ENCODE measurements around the gene POU2F3.
A peak's percentile ranks its signal among the peaks of the same experiment; 100 is the strongest.

The POU2F3 gene

DNA sequence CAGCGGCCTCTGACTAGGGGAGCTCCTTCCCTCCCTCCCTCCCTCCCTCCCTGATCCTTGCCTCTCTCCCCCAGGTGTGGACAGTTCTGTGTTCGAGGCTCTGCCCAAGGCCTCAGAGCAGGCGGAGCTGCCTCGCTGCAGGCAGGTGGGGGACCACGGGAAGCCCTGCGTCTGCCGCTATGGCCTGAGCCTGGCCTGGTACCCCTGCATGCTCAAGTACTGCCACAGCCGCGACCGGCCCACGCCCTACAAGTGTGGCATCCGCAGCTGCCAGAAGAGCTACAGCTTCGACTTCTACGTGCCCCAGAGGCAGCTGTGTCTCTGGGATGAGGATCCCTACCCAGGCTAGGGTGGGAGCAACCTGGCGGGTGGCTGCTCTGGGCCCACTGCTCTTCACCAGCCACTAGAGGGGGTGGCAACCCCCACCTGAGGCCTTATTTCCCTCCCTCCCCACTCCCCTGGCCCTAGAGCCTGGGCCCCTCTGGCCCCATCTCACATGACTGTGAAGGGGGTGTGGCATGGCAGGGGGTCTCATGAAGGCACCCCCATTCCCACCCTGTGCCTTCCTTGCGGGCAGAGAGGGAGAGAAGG lies 11.1 kb upstream of the POU2F3 start:
- no peaks in the 10 kb centered on the region for H3K9me3 ChIP-seq (ENCODE audit: control insufficient read depth, insufficient read depth, low read depth, low read length)
- H3K9ac ChIP-seq (ENCODE audit: low read length), result no peak overlapping the region
- no peak overlapping the region for H3K27ac ChIP-seq (ENCODE audit: low read depth, low read length)
- H3K4me3 ChIP-seq (ENCODE audit: low read depth, low read length), result no peak overlapping the region
- H3K36me3 ChIP-seq (ENCODE audit: control insufficient read depth, insufficient read depth, low read length), result no peaks in the 10 kb centered on the region
- H3K27me3 ChIP-seq (ENCODE audit: control insufficient read depth, insufficient read depth, low read length), result peaks cover 17% of the 10 kb centered on the region
- H3K4me1 ChIP-seq (ENCODE audit: control insufficient read depth, insufficient read depth, low read length), result peaks cover 14% of the 10 kb centered on the region

DNA sequence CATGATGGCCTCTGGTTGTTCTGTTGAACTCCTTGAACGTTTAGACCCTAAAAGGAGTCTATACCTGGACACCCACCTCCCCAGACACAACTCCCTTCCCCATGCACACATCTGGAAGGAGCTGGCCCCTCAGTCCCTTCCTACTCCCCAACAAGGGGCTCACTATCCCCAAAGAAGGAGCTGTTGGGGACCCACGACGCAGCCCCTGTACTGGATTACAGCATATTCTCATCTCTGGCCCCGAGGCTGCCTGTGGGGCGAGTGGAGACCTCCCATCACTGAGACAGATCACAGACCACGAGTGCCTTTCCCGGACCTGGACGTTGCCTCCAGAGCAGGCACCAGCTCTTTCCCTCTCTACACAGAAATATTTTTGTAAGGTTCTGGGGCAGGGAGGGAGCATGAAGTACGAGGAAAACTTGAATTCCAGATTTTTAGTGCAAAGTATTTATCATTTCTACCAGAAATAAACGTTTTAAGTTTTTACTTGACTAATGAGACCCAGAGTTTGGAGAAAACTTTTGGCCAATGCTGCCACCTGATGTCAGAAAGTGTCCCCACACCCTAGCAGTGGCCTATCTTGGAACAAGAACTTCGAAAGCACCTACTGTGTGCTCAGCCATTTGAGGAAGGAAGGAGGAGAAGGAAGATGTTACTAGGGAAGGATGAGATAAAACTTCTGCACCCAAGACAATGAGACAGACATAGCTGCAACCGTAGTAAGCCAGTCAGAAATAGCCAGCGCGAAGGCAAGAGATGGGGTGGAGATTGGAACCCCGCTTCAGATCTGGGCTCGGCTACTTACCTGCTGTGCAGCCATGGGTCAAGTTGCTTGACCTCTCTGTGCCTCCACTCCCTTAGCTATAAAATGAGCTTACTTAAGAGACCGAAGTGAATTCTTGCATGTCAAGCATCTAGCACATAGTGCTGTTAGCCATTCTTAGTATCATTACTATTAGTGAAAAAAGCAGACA lies 10.2 kb upstream of the POU2F3 start:
- Histone ChIP-seq H3K4me3 (ENCODE audit: low read depth, low read length) (no peak overlapping the region), H3K27ac (ENCODE audit: low read depth, low read length) (no peak overlapping the region), H3K9me3 (ENCODE audit: control insufficient read depth, insufficient read depth, low read depth, low read length) (no peaks in the 10 kb centered on the region), H3K4me1 (ENCODE audit: control insufficient read depth, insufficient read depth, low read length) (peaks cover 10% of the 10 kb centered on the region), H3K9ac (ENCODE audit: low read length) (no peak overlapping the region), H3K27me3 (ENCODE audit: control insufficient read depth, insufficient read depth, low read length) (peaks cover 16% of the 10 kb centered on the region; the same call in 1 of the 2 replicates), H3K36me3 (ENCODE audit: control insufficient read depth, insufficient read depth, low read length) (no peaks in the 10 kb centered on the region)

DNA sequence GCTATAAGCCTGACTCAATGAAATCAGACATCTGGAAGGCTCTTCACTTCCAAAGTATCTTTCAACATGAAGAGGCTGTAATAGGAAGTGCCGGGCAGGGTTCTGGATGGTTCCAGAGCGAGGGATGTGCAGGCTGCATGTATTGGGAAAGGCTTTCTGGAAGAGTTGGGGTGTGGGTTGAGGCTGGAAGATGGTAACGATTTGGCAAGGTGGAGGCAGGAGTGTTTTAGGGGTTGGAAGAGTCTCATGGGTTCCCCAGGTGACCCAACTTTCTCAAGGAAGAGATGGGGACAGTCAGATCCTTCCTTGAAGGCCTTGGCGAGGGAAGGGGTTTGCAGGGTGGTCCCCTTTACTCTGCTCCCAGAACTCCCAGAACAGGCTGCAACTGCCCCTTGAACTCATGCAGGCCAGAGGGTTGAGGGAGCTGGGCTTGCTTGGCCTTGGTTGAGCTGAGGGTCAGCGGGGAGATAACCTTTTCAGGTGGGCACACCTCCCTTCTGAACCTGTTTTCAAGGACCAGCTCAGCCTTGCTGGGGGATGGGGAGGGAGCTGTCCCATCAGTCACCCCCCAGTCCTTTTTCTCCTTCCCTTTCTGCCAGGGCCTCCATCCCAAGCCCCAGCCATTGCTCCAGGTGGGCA lies 9.4 kb upstream of the POU2F3 start:
- Histone ChIP-seq H3K9ac (ENCODE audit: low read length) (no peak overlapping the region), H3K4me1 (ENCODE audit: control insufficient read depth, insufficient read depth, low read length) (peaks cover 6% of the 10 kb centered on the region), H3K27me3 (ENCODE audit: control insufficient read depth, insufficient read depth, low read length) (peaks cover 15% of the 10 kb centered on the region; the same call in 1 of the 2 replicates), H3K27ac (ENCODE audit: low read depth, low read length) (no peak overlapping the region), H3K9me3 (ENCODE audit: control insufficient read depth, insufficient read depth, low read depth, low read length) (no peaks in the 10 kb centered on the region), H3K4me3 (ENCODE audit: low read depth, low read length) (no peak overlapping the region), H3K36me3 (ENCODE audit: control insufficient read depth, insufficient read depth, low read length) (no peaks in the 10 kb centered on the region)

DNA sequence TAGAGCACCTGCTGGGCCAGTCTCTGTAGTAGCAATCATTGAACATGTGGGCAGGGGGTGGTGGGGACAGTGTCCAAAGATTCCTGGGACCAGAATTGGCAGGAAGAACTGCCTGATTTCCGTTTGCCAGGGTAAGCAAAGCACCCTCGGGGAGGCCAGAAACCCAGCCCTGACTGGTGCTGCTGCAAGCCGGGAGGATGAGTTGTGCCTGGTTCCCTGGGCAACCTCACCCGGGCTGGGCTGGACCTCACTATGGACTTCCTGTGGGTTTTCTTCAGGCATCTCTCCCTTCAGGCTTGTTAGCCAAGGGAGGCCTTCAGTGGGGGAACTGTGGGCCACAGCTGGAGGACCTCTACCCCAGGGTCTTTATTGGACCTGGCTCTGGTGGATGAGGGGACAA lies 8.0 kb upstream of the POU2F3 start:
- Histone ChIP-seq H3K9me3 (ENCODE audit: control insufficient read depth, insufficient read depth, low read depth, low read length) (no peaks in the 10 kb centered on the region), H3K9ac (ENCODE audit: low read length) (no peak overlapping the region), H3K27me3 (ENCODE audit: control insufficient read depth, insufficient read depth, low read length) (peaks cover 16% of the 10 kb centered on the region; the same call in 1 of the 2 replicates), H3K4me1 (ENCODE audit: control insufficient read depth, insufficient read depth, low read length) (peaks cover 13% of the 10 kb centered on the region), H3K36me3 (ENCODE audit: control insufficient read depth, insufficient read depth, low read length) (no peaks in the 10 kb centered on the region), H3K4me3 (ENCODE audit: low read depth, low read length) (no peak overlapping the region), H3K27ac (ENCODE audit: low read depth, low read length) (no peak overlapping the region)

DNA sequence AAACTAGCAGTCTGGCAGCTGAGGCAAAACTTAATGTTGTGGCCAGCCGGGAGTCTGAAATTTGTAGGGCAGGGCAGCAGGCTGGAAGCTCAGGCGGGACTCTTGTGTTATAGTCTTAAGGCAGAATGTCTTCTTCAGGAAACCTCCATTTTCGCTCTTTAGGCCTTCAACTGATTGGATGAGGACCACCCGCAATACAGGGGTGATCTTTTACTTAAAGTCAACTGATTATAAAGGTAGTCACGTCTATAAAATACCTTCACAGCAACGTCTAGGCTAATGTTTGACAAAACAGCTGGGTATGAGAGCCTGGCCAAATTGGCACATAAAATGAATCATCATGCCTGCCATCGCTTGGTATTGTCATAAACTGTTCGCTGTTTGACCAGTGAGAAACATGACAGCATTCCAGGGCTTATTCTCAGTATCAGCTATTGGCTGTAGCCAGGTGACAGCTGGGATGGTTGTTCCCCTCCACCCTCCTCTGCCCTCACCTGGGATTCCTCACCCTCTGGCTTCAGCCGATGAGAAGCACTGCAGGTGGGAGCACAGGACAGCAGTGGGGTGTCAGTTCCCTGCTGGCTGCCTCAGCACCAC lies 6.6 kb upstream of the POU2F3 start:
- Histone ChIP-seq H3K4me1 (ENCODE audit: control insufficient read depth, insufficient read depth, low read length) (peaks cover 14% of the 10 kb centered on the region), H3K9me3 (ENCODE audit: control insufficient read depth, insufficient read depth, low read depth, low read length) (no peaks in the 10 kb centered on the region), H3K27me3 (ENCODE audit: control insufficient read depth, insufficient read depth, low read length) (peaks cover 22% of the 10 kb centered on the region; the same call in 1 of the 2 replicates), H3K27ac (ENCODE audit: low read depth, low read length) (no peak overlapping the region), H3K36me3 (ENCODE audit: control insufficient read depth, insufficient read depth, low read length) (no peaks in the 10 kb centered on the region), H3K4me3 (ENCODE audit: low read depth, low read length) (no peak overlapping the region), H3K9ac (ENCODE audit: low read length) (no peak overlapping the region)

DNA sequence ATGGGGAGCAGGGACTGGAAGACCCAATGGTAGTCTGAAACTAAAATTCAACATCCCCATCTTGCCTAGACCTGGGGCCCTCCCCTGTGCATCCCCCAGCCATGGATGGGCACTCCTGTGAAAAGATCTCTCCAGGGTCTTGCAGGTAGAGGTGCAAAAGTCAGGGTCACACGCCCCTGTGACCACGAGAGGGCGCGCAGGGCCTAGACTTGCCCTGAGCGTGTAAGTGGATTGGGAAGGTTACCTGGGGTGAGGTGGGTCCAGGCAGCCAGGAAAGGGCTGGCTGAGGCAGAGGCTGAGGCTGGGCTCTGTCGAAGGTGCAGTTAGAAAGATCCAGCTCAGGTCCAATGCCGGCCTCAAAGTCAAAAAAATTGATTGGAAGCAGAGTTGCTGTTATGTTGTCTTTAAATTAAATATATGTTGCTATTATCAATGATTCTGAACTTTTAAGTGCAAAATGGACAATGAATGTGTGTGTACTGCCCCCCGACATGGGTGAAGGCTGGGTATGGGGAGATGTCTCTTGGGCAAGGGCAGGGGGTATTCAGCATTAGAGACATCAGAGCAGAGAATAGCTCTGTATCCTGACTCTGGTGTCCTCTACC lies 4.8 kb upstream of the POU2F3 start:
- H3K4me1 ChIP-seq (ENCODE audit: control insufficient read depth, insufficient read depth, low read length), result peaks cover 14% of the 10 kb centered on the region
- H3K27me3 ChIP-seq (ENCODE audit: control insufficient read depth, insufficient read depth, low read length), result peaks cover 38% of the 10 kb centered on the region
- H3K4me3 ChIP-seq (ENCODE audit: low read depth, low read length), result no peak overlapping the region
- no peak overlapping the region for H3K9ac ChIP-seq (ENCODE audit: low read length)
- no peaks in the 10 kb centered on the region for H3K36me3 ChIP-seq (ENCODE audit: control insufficient read depth, insufficient read depth, low read length)
- no peaks in the 10 kb centered on the region for H3K9me3 ChIP-seq (ENCODE audit: control insufficient read depth, insufficient read depth, low read depth, low read length)
- no peak overlapping the region for H3K27ac ChIP-seq (ENCODE audit: low read depth, low read length)

DNA sequence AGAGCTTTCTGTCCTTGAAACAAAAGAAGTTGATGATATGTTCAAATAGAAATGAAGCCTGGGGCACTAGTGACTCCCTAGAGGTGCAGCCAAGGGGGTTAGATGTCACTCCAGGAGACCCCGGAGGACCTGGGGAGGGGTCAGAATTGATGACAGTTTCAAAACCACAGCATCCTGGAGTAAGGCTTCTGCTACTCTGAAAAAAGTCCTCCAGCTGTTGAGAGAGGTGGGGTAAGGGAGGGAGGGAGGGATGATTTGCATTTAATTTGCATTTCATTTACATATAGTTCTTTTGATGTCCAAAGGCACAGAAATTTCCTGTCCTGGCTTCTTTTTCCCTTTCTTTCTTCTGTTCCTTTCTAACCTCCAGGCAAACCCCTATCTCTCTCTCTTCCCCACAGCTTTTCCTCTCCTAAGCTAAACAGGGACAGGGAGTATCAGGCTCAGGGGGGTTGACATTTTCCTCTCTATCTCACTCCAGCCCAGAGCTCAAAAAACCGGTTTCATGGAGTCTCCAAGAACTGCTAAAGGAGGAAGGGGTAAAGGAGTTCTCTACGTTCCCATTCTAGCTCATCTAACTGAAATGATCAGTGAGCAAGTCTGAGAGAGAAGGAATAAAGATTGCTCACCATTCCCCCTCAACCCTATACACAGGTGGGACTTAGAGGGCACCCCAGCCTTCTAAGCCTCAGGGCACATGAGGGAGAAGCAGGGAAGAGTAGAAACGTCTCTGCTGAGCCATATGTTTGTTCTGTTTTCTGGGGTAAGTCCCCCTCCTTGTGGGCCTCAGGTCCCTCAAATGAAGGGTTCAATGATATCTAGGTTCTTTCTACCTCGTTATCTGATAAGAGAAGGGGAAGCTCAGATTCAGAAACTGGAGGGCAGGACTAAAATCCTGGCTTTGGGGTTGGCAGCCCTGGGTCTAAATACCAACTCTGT lies 3.5 kb upstream of the POU2F3 start:
- Histone ChIP-seq H3K9me3 (ENCODE audit: control insufficient read depth, insufficient read depth, low read depth, low read length) (no peaks in the 10 kb centered on the region), H3K4me1 (ENCODE audit: control insufficient read depth, insufficient read depth, low read length) (peaks cover 14% of the 10 kb centered on the region), H3K9ac (ENCODE audit: low read length) (peak overlapping the region; percentile 85), H3K27me3 (ENCODE audit: control insufficient read depth, insufficient read depth, low read length) (peaks cover 51% of the 10 kb centered on the region), H3K27ac (ENCODE audit: low read depth, low read length) (peak overlapping the region; percentile 89), H3K36me3 (ENCODE audit: control insufficient read depth, insufficient read depth, low read length) (no peaks in the 10 kb centered on the region), H3K4me3 (ENCODE audit: low read depth, low read length) (no peak overlapping the region)

DNA sequence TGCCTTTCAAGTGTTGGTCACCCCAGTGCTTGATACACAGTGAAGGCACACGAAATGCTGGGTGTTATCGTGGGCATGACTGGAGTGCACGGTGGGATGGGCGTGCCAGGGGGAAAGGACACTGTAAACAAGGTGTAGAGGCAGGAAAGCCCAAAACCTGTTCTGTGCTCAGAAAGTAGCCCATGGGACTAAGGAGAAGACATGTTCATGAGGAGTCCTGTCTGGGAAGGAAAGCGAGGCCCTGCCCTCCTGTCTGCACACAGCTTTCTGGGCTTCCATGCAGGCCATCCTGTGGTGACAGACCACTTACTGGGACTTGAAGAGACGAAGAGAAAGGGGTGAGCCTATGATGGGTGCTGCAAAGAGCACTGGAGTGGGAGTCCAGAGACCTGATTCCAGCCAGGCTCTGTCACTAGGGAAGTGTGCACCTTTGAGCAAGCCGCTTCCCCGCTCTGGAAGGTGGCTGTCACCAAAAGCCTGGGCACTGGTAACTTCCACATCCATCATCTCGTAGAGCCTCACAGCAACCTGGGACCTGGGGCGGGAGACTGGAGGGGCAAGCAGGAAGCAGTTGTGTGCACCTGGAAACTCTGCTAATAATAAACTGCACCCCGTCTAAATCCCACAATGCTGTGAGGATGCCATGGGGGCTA lies 846 bp upstream of the POU2F3 start:
- Histone ChIP-seq H3K27ac (ENCODE audit: low read depth, low read length) (no peak overlapping the region), H3K27me3 (ENCODE audit: control insufficient read depth, insufficient read depth, low read length) (peaks cover 58% of the 10 kb centered on the region), H3K36me3 (ENCODE audit: control insufficient read depth, insufficient read depth, low read length) (no peaks in the 10 kb centered on the region), H3K9ac (ENCODE audit: low read length) (no peak overlapping the region), H3K4me1 (ENCODE audit: control insufficient read depth, insufficient read depth, low read length) (peaks cover 23% of the 10 kb centered on the region), H3K4me3 (ENCODE audit: low read depth, low read length) (peak overlapping the region; percentile 60; the same call in 1 of the 2 replicates), H3K9me3 (ENCODE audit: control insufficient read depth, insufficient read depth, low read depth, low read length) (no peaks in the 10 kb centered on the region)

DNA sequence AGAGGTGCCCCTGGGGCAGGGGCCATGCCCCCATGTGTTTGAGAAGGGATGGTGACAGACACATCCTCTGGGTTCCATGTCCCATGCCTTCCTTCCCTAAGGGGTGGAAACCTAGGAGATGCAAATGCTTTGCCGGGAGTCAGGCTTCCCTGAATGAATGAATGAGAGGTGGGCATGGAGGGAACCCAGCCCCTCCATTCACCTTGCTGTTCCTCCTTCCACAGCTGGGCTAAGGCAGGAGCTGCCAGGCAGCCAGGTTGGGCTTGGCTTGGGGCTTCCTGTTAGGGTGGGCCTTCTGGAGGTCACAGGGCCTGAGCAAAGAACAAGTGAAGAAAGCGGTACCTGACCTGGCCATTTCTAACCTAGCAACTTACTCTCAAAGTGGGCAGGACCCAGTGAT lies 926 bp downstream of the POU2F3 start:
- Histone ChIP-seq H3K36me3 (ENCODE audit: control insufficient read depth, insufficient read depth, low read length) (no peaks in the 10 kb centered on the region), H3K27me3 (ENCODE audit: control insufficient read depth, insufficient read depth, low read length) (peaks cover 52% of the 10 kb centered on the region), H3K9me3 (ENCODE audit: control insufficient read depth, insufficient read depth, low read depth, low read length) (no peaks in the 10 kb centered on the region), H3K4me3 (ENCODE audit: low read depth, low read length) (peak overlapping the region; percentile 60; the same call in 1 of the 2 replicates), H3K27ac (ENCODE audit: low read depth, low read length) (no peak overlapping the region), H3K4me1 (ENCODE audit: control insufficient read depth, insufficient read depth, low read length) (peaks cover 32% of the 10 kb centered on the region), H3K9ac (ENCODE audit: low read length) (no peak overlapping the region)

Measured in HUES6 (cell line).